Gastroesophageal sphincter (tissue), 4 donors: ENCODE results near the gene LIMCH1. TPM values are rescaled to one million over a fixed set of nuclear protein-coding genes. Genes with fewer than 3 reads are reported as not detected.

Experiments
- ATAC-seq: fragments of 150-250 bp; one replicate; pipeline ENCODE4 v1.9.1; 2016; ENCODE audit warnings: mild to moderate bottlenecking, moderate library complexity
- H3K27ac ChIP-seq, 4 donors: fragments of 200-600 bp; sonication (generic) in 3 of 4; 1 replicate in 3 of 4; 2 replicates in 1 of 4; pipeline ENCODE4 v1.5.1; 2016 to 2019
- H3K27me3 ChIP-seq: fragments of 200-600 bp; sonication (generic); one replicate; pipeline ENCODE4 v1.5.1; 2019
- H3K36me3 ChIP-seq, 2 donors: fragments of 200-600 bp; sonication (generic); one replicate each; pipeline ENCODE4 v1.5.1; 2019; ENCODE audit warnings: control low read depth in 1 of 2
- H3K4me1 ChIP-seq, 3 donors: fragments of 200-600 bp; sonication (generic); 1 replicate in 2 of 3; 2 replicates in 1 of 3; pipeline ENCODE4 v1.5.1; 2016 to 2019; ENCODE audit warnings: control low read depth in 2 of 3
- H3K4me3 ChIP-seq, 2 donors: fragments of 200-600 bp; sonication (generic); one replicate each; pipeline ENCODE4 v1.5.1; 2019; ENCODE audit warnings: mild to moderate bottlenecking in 1 of 2, moderate library complexity in 1 of 2
- H3K9me3 ChIP-seq, 3 donors: fragments of 200-600 bp; sonication (generic); one replicate each; pipeline ENCODE4 v1.5.1; 2017 to 2019; ENCODE audit warnings: control low read depth in 2 of 3
- CTCF ChIP-seq, 4 experiments: fragments of 200-600 bp in 2 of 4; fragments of 450-650 bp in 2 of 4; sonication (generic) in 1 of 4; IDR thresholded peaks; one replicate each; pipeline ENCODE4 v1.5.1; 2017 to 2019; ENCODE audit warnings: antibody characterized with exemption in 4 of 4, mild to moderate bottlenecking in 2 of 4, moderate library complexity in 2 of 4
- EP300 ChIP-seq: sonication (generic); formaldehyde crosslinking; IDR thresholded peaks from one replicate; pipeline ENCODE4 v1.6.1; 2017; ENCODE audit warnings: antibody characterized with exemption, mild to moderate bottlenecking
- POLR2A ChIP-seq, 2 donors: fragments of 450-650 bp; IDR thresholded peaks; one replicate each; pipeline ENCODE4 v1.6.1; 2017; ENCODE audit warnings: antibody characterized with exemption in 2 of 2, mild to moderate bottlenecking in 2 of 2, moderate library complexity in 1 of 2
- POLR2AphosphoS5 ChIP-seq: sonication (generic); formaldehyde crosslinking; IDR thresholded peaks from one replicate; pipeline ENCODE4 v1.6.1; 2017; ENCODE audit warnings: antibody characterized with exemption
- WGBS, 2 donors: methylation state at CpG; one replicate each; pipeline ENCODE4 v1.1.5; 2018; ENCODE audit warnings: low coverage in 1 of 2; 5-methylcytosine and 5-hydroxymethylcytosine counted together
- total RNA-seq, 4 donors: library from RNA; depleted of rRNA; stranded (reverse); fragments of >200 nt; gene quantifications; one replicate each; pipeline ENCODE4 v1.1.0, GENCODE V29; 2016

The LIMCH1 gene
- total RNA-seq, 4 donors from 2014 or later = 9.8 to 82.9 (median 63.1) TPM

- ATAC-seq = no peak
These were observed 175.8 kb downstream of the LIMCH1 start for GRCh38 chr4:41713768-41714167.

GRCh38 chr4:41714364-41715000, 176.5 kb downstream of the LIMCH1 start:
- H3K9me3 ChIP-seq = no peaks in the 10 kb centered on the region
- no peaks in the 10 kb centered on the region for H3K36me3 ChIP-seq
- no peak overlapping the region for H3K4me3 ChIP-seq
- ATAC-seq = no peak
- H3K27ac ChIP-seq = no peak overlapping the region
- TF ChIP-seq EP300 (no peak), POLR2AphosphoS5 (no peak), POLR2A (IDR thresholded peaks at IDR 0.05) (no peak), CTCF (IDR thresholded peaks at IDR 0.05) (no peak)
- H3K4me1 ChIP-seq = no peaks in the 10 kb centered on the region
- WGBS, 2 donors = 65 to 79% methylated on average over 6 of the region's 6 CpGs
- H3K27me3 ChIP-seq = peaks cover 24% of the 10 kb centered on the region

More at GRCh38 chr4:41713768-41714167, 175.8 kb downstream of the LIMCH1 start:
- WGBS, 2 donors = 86 to 100% methylated on average over 1 of the region's 1 CpG
- Histone ChIP-seq H3K9me3 (no peaks in the 10 kb centered on the region), H3K27me3 (peaks cover 24% of the 10 kb centered on the region), H3K36me3 (no peaks in the 10 kb centered on the region), H3K4me1 (no peaks in the 10 kb centered on the region), H3K27ac (no peak overlapping the region), H3K4me3 (no peak overlapping the region)
- TF ChIP-seq EP300 = no peak
- no peak for TF ChIP-seq POLR2AphosphoS5
- TF ChIP-seq POLR2A (IDR thresholded peaks at IDR 0.05) = no peak
- no peak for TF ChIP-seq CTCF (IDR thresholded peaks at IDR 0.05)

- WGBS, 2 donors = 36 to 43% methylated on average over 1 of the region's 1 CpG
- no peak for ATAC-seq
- Histone ChIP-seq H3K36me3 (no peaks in the 10 kb centered on the region), H3K4me3 (no peak overlapping the region), H3K9me3 (no peaks in the 10 kb centered on the region), H3K27me3 (peaks cover 31% of the 10 kb centered on the region), H3K4me1 (no peaks in the 10 kb centered on the region), H3K27ac (no peak overlapping the region)
- TF ChIP-seq CTCF (IDR thresholded peaks at IDR 0.05) (no peak), EP300 (no peak), POLR2A (IDR thresholded peaks at IDR 0.05) (no peak), POLR2AphosphoS5 (no peak)
These were observed 177.2 kb downstream of the LIMCH1 start for GRCh38 chr4:41715155-41715554.

GRCh38 chr4:41718907-41719306, 180.9 kb downstream of the LIMCH1 start:
- ATAC-seq = no peak
- TF ChIP-seq POLR2A (IDR thresholded peaks at IDR 0.05) = no peak
- TF ChIP-seq POLR2AphosphoS5 = no peak
- TF ChIP-seq EP300 = no peak
- no peak for TF ChIP-seq CTCF (IDR thresholded peaks at IDR 0.05)
- H3K36me3 ChIP-seq = no peaks in the 10 kb centered on the region
- no peaks in the 10 kb centered on the region for H3K4me1 ChIP-seq
- H3K9me3 ChIP-seq = no peaks in the 10 kb centered on the region
- no peak overlapping the region for H3K4me3 ChIP-seq
- no peak overlapping the region for H3K27ac ChIP-seq
- peaks cover 25% of the 10 kb centered on the region for H3K27me3 ChIP-seq

GRCh38 chr4:41719417-41719816, 181.5 kb downstream of the LIMCH1 start:
- no peak overlapping the region for H3K4me3 ChIP-seq
- peaks cover 29% of the 10 kb centered on the region for H3K27me3 ChIP-seq
- 78 to 95% methylated on average over 2 of the region's 2 CpGs for WGBS, 2 donors
- ATAC-seq = no peak
- H3K9me3 ChIP-seq = no peaks in the 10 kb centered on the region
- no peak for TF ChIP-seq POLR2A (IDR thresholded peaks at IDR 0.05)
- H3K36me3 ChIP-seq = no peaks in the 10 kb centered on the region
- no peaks in the 10 kb centered on the region for H3K4me1 ChIP-seq
- H3K27ac ChIP-seq = no peak overlapping the region
